ENCODE results near the gene PRKN. TPM values are rescaled to one million over a fixed set of nuclear protein-coding genes. Genes with fewer than 3 reads are reported as not detected.

Gene PRKN
- total and polyA plus RNA-seq, 2 donors (not counting 3 experiments of a cell fraction or from before 2014, with no cell fraction given): 0.06 TPM; not detected in 1

DNA sequence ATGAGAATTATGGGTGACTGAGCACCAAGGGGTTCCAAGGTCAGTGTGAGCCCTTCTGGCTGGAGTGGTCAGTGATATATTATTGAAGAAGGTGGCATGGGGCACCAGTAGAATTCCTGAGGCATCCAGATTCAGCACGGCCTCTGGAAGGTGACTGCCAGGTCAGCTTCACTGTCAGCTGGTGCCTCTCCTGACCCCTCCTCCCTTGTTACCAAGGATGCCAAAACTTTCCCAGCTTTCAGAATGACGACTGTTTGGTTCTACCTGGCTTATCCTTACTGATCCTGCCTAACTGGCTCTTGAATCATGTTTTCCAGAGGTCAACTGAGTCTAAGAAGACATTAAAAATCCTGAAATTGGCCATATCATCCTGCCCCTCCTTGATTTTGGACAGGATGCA lies 1264.5 kb downstream of the PRKN start:
- dilution Hi-C loops (cut with MboI; ENCODE audit: extremely low pct_ligation_motif_present, low sequenced_read_pairs) (no loop called here), intact Hi-C loops (cut with micrococcal nuclease) (no loop called here)
- ChIA-PET CTCF (no interaction called here), POLR2A (no interaction called here)
- TF ChIP-seq, protein P1, sequence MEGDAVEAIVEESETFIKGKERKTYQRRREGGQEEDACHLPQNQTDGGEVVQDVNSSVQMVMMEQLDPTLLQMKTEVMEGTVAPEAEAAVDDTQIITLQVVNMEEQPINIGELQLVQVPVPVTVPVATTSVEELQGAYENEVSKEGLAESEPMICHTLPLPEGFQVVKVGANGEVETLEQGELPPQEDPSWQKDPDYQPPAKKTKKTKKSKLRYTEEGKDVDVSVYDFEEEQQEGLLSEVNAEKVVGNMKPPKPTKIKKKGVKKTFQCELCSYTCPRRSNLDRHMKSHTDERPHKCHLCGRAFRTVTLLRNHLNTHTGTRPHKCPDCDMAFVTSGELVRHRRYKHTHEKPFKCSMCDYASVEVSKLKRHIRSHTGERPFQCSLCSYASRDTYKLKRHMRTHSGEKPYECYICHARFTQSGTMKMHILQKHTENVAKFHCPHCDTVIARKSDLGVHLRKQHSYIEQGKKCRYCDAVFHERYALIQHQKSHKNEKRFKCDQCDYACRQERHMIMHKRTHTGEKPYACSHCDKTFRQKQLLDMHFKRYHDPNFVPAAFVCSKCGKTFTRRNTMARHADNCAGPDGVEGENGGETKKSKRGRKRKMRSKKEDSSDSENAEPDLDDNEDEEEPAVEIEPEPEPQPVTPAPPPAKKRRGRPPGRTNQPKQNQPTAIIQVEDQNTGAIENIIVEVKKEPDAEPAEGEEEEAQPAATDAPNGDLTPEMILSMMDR (IDR thresholded peaks at IDR 0.05; ENCODE audit: extremely low read depth in 1 of 2, insufficient read depth in 1 of 2, low read depth in 1 of 2, low read length in 2 of 2): no peak
- TF ChIP-seq MYC (IDR thresholded peaks at IDR 0.05; ENCODE audit: low read depth, low read length) (no peak), POLR2A (IDR thresholded peaks at IDR 0.05; ENCODE audit: low read depth, low read length) (no peak)
- Histone ChIP-seq H3K4me2 (ENCODE audit: insufficient read depth, low read length) (no peak overlapping the region), H3K4me3 (replicated peaks in 1 of 3; ENCODE audit: insufficient read depth in 1 of 3, low read depth in 1 of 3, low read length in 3 of 3) (no peak overlapping the region), H3K9ac (replicated peaks; ENCODE audit: extremely low read depth, insufficient read depth, low read length) (no peak overlapping the region), H3K36me3 (ENCODE audit: control insufficient read depth in 2 of 2, extremely low read depth in 1 of 2, insufficient read depth in 2 of 2, low read length in 2 of 2) (no peaks in the 10 kb centered on the region), H2AFZ (ENCODE audit: low read depth, low read length) (no peak overlapping the region), H3K4me1 (ENCODE audit: control insufficient read depth, extremely low read depth, insufficient read depth, low read length) (no peaks in the 10 kb centered on the region), H4K20me1 (replicated peaks; ENCODE audit: control insufficient read depth, extremely low read depth, insufficient read depth, low read length) (no peaks in the 10 kb centered on the region), H3K9me3 (replicated peaks; ENCODE audit: control insufficient read depth, insufficient read depth, low read length) (no peaks in the 10 kb centered on the region), H3K9me1 (replicated peaks; ENCODE audit: control insufficient read depth, extremely low read depth, insufficient read depth, low read length) (no peaks in the 10 kb centered on the region), H3K27ac (ENCODE audit: insufficient read depth, low read depth, low read length) (no peak overlapping the region), H3K27me3 (ENCODE audit: control insufficient read depth in 2 of 2, insufficient read depth in 2 of 2, low read length in 2 of 2) (no peaks in the 10 kb centered on the region), H3K79me2 (ENCODE audit: control insufficient read depth, insufficient read depth, low read length) (no peaks in the 10 kb centered on the region)
- DNase-seq (ENCODE audit: low read depth, low spot score) (no peak), FAIRE-seq (no peak)
- no TSS peak for BruUV-seq (replicated peaks)

DNA sequence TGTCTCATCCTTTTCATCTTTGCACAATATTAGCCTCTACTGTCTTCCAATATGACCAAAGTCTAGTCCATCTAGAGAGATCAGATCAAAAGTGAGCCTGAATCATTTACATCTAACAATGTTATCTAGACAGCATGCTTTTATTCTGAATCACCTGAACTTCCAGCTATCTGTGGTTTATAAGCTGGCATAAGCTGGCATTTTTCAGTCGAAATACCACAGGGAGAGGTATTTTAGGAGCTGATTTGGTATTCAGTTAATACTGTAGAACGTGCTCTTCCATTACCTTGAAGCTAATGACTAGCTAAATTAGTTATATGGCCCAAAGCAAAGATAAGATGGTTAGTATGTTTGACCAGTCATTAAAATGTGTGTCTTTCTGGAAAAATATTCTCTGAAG lies 1265.4 kb downstream of the PRKN start:
- no peaks in the 10 kb centered on the region for H4K20me1 ChIP-seq (replicated peaks; ENCODE audit: control insufficient read depth, extremely low read depth, insufficient read depth, low read length)
- dilution Hi-C loops (cut with MboI; ENCODE audit: extremely low pct_ligation_motif_present, low sequenced_read_pairs) (no loop called here), intact Hi-C loops (cut with micrococcal nuclease) (no loop called here)
- no peaks in the 10 kb centered on the region for H3K36me3 ChIP-seq (ENCODE audit: control insufficient read depth in 2 of 2, extremely low read depth in 1 of 2, insufficient read depth in 2 of 2, low read length in 2 of 2)
- H3K9ac ChIP-seq (replicated peaks; ENCODE audit: extremely low read depth, insufficient read depth, low read length): no peak overlapping the region
- FAIRE-seq (no peak), DNase-seq (ENCODE audit: low read depth, low spot score) (no peak)
- no peaks in the 10 kb centered on the region for H3K9me3 ChIP-seq (replicated peaks; ENCODE audit: control insufficient read depth, insufficient read depth, low read length)
- no peaks in the 10 kb centered on the region for H3K27me3 ChIP-seq (ENCODE audit: control insufficient read depth in 2 of 2, insufficient read depth in 2 of 2, low read length in 2 of 2)
- TF ChIP-seq FOS (IDR thresholded peaks at IDR 0.05; ENCODE audit: borderline replicate concordance, insufficient read depth, low read length): no peak
- H3K4me1 ChIP-seq (ENCODE audit: control insufficient read depth, extremely low read depth, insufficient read depth, low read length): no peaks in the 10 kb centered on the region
- BruUV-seq (replicated peaks): no TSS peak
- H3K9me1 ChIP-seq (replicated peaks; ENCODE audit: control insufficient read depth, extremely low read depth, insufficient read depth, low read length): no peaks in the 10 kb centered on the region
- CTCF ChIA-PET: no interaction called here
- POLR2A ChIA-PET: no interaction called here
- no peaks in the 10 kb centered on the region for H3K79me2 ChIP-seq (ENCODE audit: control insufficient read depth, insufficient read depth, low read length)
- H3K27ac ChIP-seq (ENCODE audit: insufficient read depth, low read depth, low read length): no peak overlapping the region
- no peak overlapping the region for H3K4me3 ChIP-seq (replicated peaks in 1 of 3; ENCODE audit: insufficient read depth in 1 of 3, low read depth in 1 of 3, low read length in 3 of 3)
- no peak overlapping the region for H3K4me2 ChIP-seq (ENCODE audit: insufficient read depth, low read length)
- H2AFZ ChIP-seq (ENCODE audit: low read depth, low read length): no peak overlapping the region

Data from endothelial cell of umbilical vein (primary cell).